Left lung (tissue), 10 donors: ENCODE data around the gene SCN3B. TPM values are rescaled to one million over a fixed set of nuclear protein-coding genes. Genes with fewer than 3 reads are reported as not detected.

Source experiments
- ATAC-seq: fragments of 200-7000 bp; cut with Tn5 transposase; one replicate; pipeline ENCODE4 v1.9.1; 2020; ENCODE audit warnings: moderate library complexity
- DNase-seq, 4 donors: peaks; one replicate each; pipeline ENCODE4 v3.0.0-alpha.2; 2013 to 2020
- H3K27ac ChIP-seq, 2 donors: fragments of 200-600 bp; sonication (generic) in 1 of 2; one replicate each; pipeline versions ENCODE4 v1.5.0 to v1.8.0; 2020 to 2021
- H3K27me3 ChIP-seq, 2 donors: fragments of 200-600 bp; sonication (generic) in 1 of 2; one replicate each; pipeline versions ENCODE4 v1.5.0 to v1.8.0; 2020 to 2021
- H3K36me3 ChIP-seq, 2 donors: fragments of 200-600 bp; sonication (generic) in 1 of 2; one replicate each; pipeline versions ENCODE4 v1.5.0 to v1.8.0; 2020 to 2021
- H3K4me1 ChIP-seq, 2 donors: fragments of 200-600 bp; one replicate each; pipeline ENCODE4 v1.8.0; 2021
- H3K4me3 ChIP-seq, 2 donors: fragments of 200-600 bp; sonication (generic) in 1 of 2; one replicate each; pipeline versions ENCODE4 v1.5.0 to v1.8.0; 2020 to 2021; ENCODE audit warnings: mild to moderate bottlenecking in 1 of 2
- H3K9me3 ChIP-seq, 2 donors: fragments of 200-600 bp; sonication (generic) in 1 of 2; one replicate each; pipeline versions ENCODE4 v1.5.0 to v1.8.0; 2020 to 2021
- intact Hi-C, 2 donors: fragments of 100-400 bp; cut with DNase I; formaldehyde crosslinking; loops; one replicate each; pipeline versions ENCODE4 v1.11.2 to v1.14.2; 2022
- polyA plus RNA-seq, 6 donors: library from polyadenylated mRNA; unstranded; fragments of 120-200 nt; gene quantifications; one replicate each; pipeline ENCODE4 v1.2.1, GENCODE V29; 2013; ENCODE audit not compliant: insufficient read length in 6 of 6
- total RNA-seq, 2 donors: library from RNA; stranded (reverse); fragmentation: NEBNext Ultra II Directional; extraction: Animal tissue kit (Norgen Biotek cat#: 25700); gene quantifications; one replicate each; pipeline ENCODE4 v1.2.1, GENCODE V29; 2021
- TF ChIP-seq, protein P1 (sequence below), 2 donors: fragments of 200-600 bp; sonication (generic) in 1 of 2; IDR thresholded peaks; one replicate each; pipeline versions ENCODE4 v1.5.0 to v1.8.0; 2021; ENCODE audit warnings: antibody characterized with exemption in 2 of 2
- donor health status: DM: no; HTN: yes; CAD: no.
- donor health status: DM: no; HTN: no; CAD: no.

The SCN3B gene
- total and polyA plus RNA-seq, 8 donors, result 0.61 to 7.2 (median 5.3) TPM

DNA sequence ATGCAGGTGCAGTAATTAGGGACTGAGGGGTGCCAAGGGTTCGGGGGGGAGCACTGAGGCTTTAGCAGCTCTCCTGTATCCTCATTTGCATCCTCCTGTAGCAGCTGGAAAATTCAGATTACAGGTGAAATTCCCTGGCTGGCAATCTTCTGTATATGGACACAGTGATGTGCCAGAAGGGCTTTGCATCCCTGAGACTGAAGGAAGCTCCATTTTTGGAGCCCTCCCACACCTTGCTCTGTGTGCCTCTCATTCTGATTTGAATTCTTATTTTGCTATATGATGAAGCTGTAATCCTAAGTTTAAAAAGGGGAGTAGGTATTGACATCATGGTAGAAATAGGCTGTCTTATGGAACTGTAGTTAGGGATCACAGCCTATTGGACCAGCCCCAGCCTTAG is 46.6 kb downstream of the SCN3B start:
- TF ChIP-seq, protein P1, sequence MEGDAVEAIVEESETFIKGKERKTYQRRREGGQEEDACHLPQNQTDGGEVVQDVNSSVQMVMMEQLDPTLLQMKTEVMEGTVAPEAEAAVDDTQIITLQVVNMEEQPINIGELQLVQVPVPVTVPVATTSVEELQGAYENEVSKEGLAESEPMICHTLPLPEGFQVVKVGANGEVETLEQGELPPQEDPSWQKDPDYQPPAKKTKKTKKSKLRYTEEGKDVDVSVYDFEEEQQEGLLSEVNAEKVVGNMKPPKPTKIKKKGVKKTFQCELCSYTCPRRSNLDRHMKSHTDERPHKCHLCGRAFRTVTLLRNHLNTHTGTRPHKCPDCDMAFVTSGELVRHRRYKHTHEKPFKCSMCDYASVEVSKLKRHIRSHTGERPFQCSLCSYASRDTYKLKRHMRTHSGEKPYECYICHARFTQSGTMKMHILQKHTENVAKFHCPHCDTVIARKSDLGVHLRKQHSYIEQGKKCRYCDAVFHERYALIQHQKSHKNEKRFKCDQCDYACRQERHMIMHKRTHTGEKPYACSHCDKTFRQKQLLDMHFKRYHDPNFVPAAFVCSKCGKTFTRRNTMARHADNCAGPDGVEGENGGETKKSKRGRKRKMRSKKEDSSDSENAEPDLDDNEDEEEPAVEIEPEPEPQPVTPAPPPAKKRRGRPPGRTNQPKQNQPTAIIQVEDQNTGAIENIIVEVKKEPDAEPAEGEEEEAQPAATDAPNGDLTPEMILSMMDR (IDR thresholded peaks at IDR 0.05), result no peak
- Histone ChIP-seq H3K27me3 (no peaks in the 10 kb centered on the region), H3K36me3 (peaks cover 0 to 55% of the 10 kb centered on the region in 2 donors), H3K4me1 (no peaks in the 10 kb centered on the region), H3K9me3 (no peaks in the 10 kb centered on the region), H3K4me3 (no peak overlapping the region), H3K27ac (no peak overlapping the region)
- no peak for DNase-seq
- intact Hi-C loops, result no loop called here
- no peak for ATAC-seq

DNA sequence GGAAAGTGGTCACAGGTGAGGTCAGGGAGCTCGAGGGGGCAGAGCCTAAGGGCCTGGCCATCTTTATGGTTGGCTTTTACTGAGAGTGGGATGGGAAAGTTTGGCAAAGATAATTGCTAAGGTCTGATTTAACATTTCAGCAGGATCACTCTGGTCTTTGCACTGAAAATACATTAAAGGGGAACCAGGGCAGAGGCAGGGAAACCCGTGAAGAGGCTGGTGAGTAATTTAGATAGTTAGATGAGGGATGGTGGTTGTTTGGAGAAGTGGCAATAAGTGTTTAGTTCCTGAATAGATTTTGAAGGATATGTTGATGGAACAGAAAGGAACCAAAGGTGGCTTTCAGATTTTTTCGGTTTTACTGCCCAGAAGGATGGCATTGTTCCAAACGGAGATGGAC is 50.8 kb downstream of the SCN3B start:
- Histone ChIP-seq H3K27me3 (no peaks in the 10 kb centered on the region), H3K4me1 (no peaks in the 10 kb centered on the region), H3K27ac (no peak overlapping the region), H3K9me3 (no peaks in the 10 kb centered on the region), H3K36me3 (peaks cover 0 to 38% of the 10 kb centered on the region in 2 donors), H3K4me3 (no peak overlapping the region)
- ATAC-seq, result no peak
- intact Hi-C loops, result no loop called here
- TF ChIP-seq, protein P1 (IDR thresholded peaks at IDR 0.05), result no peak
- no peak for DNase-seq

DNA sequence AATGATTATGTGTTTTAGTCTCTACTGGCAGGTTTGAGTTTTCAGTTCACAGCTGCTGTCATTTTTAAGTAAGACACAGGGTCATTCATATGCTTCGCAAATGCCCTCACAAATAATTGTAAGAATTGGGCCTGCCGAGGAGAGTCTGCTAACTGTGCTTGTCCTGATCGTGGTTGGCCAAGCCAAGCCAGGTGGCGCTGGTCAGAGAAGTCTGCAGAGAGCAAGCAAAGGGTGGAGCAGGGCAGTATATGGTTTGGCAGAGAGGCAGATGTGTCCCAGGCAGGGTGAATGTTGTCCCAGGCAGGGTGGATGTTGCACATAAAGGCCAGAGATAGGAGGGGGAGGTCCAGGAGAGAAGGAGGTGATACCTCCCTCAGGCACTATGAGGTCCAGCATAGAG is 52.7 kb downstream of the SCN3B start:
- ATAC-seq (no peak), DNase-seq (no peak)
- Histone ChIP-seq H3K9me3 (no peaks in the 10 kb centered on the region), H3K4me3 (no peak overlapping the region), H3K36me3 (peaks cover 0 to 27% of the 10 kb centered on the region in 2 donors), H3K4me1 (no peaks in the 10 kb centered on the region), H3K27me3 (no peaks in the 10 kb centered on the region), H3K27ac (no peak overlapping the region)
- TF ChIP-seq, protein P1 (IDR thresholded peaks at IDR 0.05), result no peak
- intact Hi-C loops, result no loop called here

DNA sequence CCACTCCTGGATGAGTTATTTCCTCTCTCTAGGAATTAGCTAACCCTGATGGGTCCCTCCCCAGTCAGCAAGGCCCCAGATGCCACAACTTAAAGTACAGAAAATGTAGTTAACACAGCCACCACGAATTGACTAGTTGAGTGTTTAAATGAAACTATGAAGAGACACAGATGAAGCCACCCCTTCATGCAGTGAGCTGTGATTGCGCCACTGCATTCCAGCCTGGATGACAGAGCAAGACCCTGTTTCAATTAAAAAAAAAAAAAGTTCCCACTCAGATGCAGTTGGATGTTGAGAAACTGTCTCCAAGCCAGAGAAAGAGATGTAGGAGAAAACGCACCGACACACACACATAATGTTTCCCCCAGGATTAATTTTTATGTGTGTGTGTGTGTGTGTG is 53.3 kb downstream of the SCN3B start:
- ATAC-seq, result no peak
- Histone ChIP-seq H3K9me3 (no peaks in the 10 kb centered on the region), H3K27me3 (no peaks in the 10 kb centered on the region), H3K4me1 (no peaks in the 10 kb centered on the region), H3K27ac (no peak overlapping the region), H3K36me3 (peaks cover 0 to 24% of the 10 kb centered on the region in 2 donors), H3K4me3 (no peak overlapping the region)
- intact Hi-C loops, result no loop called here
- DNase-seq, result peak in 2 of 4 donors; percentile 24 to 45
- TF ChIP-seq, protein P1 (IDR thresholded peaks at IDR 0.05), result no peak

DNA sequence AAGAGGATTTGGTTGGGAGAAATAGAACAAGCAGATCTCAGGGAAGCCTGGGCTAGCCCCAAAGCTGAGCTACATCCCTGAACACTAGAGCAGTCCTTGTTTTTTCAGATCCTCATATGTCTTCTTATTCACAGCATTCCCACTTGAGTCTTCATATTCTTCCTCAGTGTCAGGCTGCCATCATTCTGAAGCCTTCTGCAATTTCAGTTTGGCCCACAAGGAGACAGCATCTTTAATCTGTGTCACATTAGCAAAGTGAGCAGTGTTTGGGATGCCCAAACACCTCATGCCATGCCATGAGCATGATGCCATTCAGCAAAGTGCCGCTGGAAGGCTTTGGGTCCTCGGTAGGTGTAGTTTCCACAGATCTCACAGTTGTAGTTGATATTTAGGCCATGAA is 56.6 kb downstream of the SCN3B start:
- TF ChIP-seq, protein P1 (IDR thresholded peaks at IDR 0.05), result no peak
- Histone ChIP-seq H3K4me1 (no peaks in the 10 kb centered on the region), H3K4me3 (no peak overlapping the region), H3K9me3 (no peaks in the 10 kb centered on the region), H3K27ac (no peak overlapping the region), H3K36me3 (peaks cover 0 to 25% of the 10 kb centered on the region in 2 donors), H3K27me3 (no peaks in the 10 kb centered on the region)
- DNase-seq (no peak), ATAC-seq (no peak)
- intact Hi-C loops, result no loop called here
